ENCODE data around the gene UBE2S. TPM values are rescaled to one million over a fixed set of nuclear protein-coding genes. Genes with fewer than 3 reads are reported as not detected.
A peak's percentile ranks its signal among the peaks of the same experiment; 100 is the strongest.

The UBE2S gene
- total RNA-seq, 6 experiments from 2014 or later, result 181 to 356 (median 309) TPM

DNA sequence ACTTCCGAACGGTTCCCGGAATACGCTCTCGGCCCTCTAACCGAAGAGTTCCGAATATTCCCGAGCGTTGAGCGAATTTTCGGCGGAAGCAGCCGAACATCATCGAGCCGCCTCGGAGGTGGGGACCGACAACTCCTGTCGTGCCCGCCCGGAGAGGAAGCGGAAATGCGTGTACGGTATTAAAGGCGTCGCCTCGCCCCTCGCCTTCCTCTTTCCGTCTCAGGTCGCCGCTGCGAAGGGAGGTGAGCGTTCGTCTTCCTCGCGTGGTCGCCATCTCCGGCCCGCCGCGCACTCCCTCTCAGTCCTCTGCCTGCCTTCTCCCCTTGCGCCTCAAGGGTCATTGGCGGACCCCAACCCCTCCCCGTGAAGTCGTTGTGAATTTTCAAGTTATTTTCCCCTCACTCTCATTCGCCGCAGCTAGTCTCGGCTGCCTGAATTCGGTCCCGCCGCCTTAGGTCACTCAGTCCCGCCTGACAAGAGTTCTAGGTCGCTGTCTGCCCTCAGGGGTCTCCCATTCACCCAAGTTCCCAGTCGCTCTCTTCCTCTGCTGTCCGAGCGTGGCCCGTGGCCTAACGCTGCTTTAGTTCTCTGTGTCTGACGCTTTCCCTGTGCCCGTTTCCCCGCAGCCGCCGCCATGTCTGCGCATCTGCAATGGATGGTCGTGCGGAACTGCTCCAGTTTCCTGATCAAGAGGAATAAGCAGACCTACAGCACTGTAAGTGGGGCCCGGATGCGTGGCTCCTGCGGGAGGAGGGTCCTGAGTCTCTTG, 21.7 kb downstream of the UBE2S start, which contains the start of gene RPL28:
TSS of gene RPL28 (plus strand) at position 209 of the 769 bp plus-strand sequence. CDS start at position 635, 426 bp downstream.
- peak within 1 kb of the TSS; percentile 99 for H3K4me3 Mint-ChIP-seq
- DNase-seq, result peak; percentile 97
- peak within 1 kb of the TSS; percentile 95 for H3K27ac Mint-ChIP-seq
- peaks cover 12% of the 10 kb centered on the region for H3K27me3 Mint-ChIP-seq (ENCODE audit: insufficient read depth)
- peaks cover 38% of the 10 kb centered on the region for H3K4me1 Mint-ChIP-seq (ENCODE audit: low read depth)
- H3K9me3 Mint-ChIP-seq, result peaks cover 7% of the 10 kb centered on the region
- TF ChIP-seq CTCF (IDR thresholded peaks at IDR 0.05), result no peak
- H3K36me3 Mint-ChIP-seq (ENCODE audit: low read depth), result peaks cover 41% of the 10 kb centered on the region

DNA sequence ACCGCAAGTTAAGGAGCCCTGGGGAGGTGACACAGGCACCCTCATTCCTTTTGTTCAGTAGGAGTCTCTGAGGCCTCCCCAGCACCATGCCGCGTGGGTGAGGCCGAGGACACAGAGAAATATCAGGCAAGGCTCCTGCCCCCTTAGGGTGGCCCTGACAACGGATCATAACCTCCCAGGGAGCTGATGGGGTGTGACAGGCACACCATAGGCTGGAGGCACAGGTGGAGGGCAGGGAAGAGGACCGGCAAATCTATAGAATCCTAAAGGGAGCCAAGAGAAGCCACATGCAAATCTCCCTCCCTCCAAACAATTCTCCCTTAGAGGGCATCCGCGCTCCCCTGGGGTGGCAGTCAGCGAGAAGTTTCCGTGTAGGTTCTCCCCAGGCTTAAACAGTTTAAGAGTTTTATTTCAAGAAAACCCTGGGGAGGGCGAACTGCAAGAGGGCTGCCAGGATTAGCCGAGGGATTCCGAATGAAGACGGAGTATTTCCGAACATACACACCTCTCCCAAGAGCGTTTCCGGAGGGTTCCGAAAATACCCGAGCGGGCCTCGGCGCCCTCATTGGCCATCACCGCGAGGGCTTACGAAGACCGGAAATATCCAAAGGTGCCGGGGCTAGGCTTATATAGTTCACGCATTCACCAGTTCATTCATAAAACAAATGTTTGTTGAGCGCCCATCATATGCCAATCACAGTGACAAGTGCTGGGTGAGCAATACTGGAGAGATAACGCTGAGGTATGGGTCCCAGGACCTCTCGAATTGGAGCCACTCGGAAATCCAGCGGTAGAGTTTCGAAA, 22.5 kb downstream of the UBE2S start:
- no peak for TF ChIP-seq CTCF (IDR thresholded peaks at IDR 0.05)
- Mint-ChIP-seq H3K27ac (peak overlapping the region; percentile 95), H3K9me3 (peaks cover 7% of the 10 kb centered on the region), H3K36me3 (ENCODE audit: low read depth) (peaks cover 35% of the 10 kb centered on the region), H3K4me1 (ENCODE audit: low read depth) (peaks cover 32% of the 10 kb centered on the region), H3K27me3 (ENCODE audit: insufficient read depth) (peaks cover 8% of the 10 kb centered on the region), H3K4me3 (peak overlapping the region; percentile 99)
- peak; percentile 93 for DNase-seq

DNA sequence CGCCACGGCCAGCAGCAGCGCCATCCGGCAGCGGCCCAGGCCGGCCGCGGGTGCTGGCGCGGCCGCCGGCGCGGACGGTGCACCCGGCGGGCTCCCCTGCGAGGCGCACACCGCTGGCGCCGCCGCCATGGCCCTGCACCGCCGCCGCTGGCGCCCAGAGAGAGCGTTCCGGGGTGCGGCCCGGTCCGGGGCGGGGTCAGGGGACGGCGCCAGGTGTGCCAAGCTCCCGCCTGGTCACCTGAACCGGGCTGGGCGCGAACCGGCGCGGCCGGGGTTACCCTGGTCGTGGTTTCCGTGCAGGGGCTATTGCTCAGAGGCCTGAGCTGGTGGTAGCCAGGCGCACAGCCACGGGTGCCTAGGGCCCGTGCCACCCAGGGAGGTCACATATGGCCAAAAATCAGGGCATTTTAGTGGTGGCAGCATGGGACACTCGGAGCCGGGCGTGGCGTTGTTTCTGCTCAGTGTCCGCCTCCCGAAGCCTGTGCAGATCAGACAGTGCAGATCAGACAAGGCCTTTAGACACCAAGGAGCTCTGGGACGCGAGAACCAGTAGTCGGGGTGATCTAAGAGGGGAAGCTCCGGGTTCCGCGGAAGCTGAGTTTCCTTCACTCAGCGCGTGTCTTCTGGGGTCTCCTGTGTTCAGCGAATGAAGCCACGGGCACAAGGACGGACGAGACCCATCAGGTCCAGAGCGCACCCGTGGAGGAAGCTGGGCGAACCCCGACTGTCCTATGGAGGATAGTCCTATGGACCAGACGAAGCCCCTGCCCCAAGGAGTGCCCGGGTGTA, 23.3 kb downstream of the UBE2S start, which contains the start of gene TMEM238:
TSS of gene TMEM238 (minus strand) at position 162 of the 789 bp plus-strand sequence. CDS start at position 129, 33 bp downstream.
- H3K4me3 Mint-ChIP-seq, result peak within 1 kb of the TSS; percentile 99
- H3K9me3 Mint-ChIP-seq, result peaks cover 7% of the 10 kb centered on the region
- DNase-seq, result no peak
- TF ChIP-seq CTCF (IDR thresholded peaks at IDR 0.05), result no peak; the same call in 1 of the 2 replicates
- H3K27me3 Mint-ChIP-seq (ENCODE audit: insufficient read depth), result peaks cover 8% of the 10 kb centered on the region
- peak within 1 kb of the TSS; percentile 95 for H3K27ac Mint-ChIP-seq
- peaks cover 25% of the 10 kb centered on the region for H3K4me1 Mint-ChIP-seq (ENCODE audit: low read depth)
- peaks cover 29% of the 10 kb centered on the region for H3K36me3 Mint-ChIP-seq (ENCODE audit: low read depth)

DNA sequence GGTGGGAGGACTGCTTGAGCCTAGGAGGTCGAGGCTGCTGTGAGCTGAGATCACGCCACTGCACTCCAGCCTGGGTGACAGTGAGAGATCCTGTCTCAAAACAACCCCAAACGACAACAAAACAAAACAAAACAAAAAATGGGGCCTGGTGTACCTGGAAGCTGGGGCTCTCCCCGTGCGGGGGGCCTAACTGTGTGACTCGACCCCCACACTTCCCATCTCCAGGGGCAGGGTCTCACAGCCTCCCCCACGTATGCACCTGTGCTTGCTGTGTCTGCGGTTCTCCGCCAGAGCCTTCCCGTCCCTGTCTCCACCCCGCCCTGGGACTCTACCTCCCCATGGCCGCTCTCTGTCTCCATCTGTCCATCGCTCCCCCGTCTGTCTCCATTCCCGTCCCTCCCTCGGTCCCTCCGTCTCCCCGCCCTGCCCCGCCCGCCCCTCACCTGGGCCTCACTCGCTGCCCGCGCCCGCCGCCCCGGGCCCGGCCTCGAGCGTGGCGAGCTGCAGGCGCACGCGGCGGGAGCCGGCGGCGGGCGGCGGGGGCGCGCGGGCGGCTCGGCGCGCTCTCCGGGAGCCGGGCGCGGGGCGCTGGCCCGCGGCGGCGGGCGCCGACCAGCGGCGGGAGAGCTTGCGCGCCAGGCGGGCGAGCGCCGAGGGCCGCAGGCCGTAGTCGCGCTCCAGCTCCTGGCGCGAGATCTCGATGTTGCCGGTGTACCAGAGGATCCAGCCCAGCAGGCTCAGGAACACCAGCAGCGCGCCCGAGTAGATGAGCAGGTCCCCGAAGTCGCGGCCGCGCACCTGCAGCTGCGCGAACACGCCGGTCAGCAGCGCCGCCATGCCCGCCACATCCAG, 24.1 kb downstream of the UBE2S start:
- H3K9me3 Mint-ChIP-seq, result peaks cover 7% of the 10 kb centered on the region
- peaks cover 8% of the 10 kb centered on the region for H3K27me3 Mint-ChIP-seq (ENCODE audit: insufficient read depth)
- H3K27ac Mint-ChIP-seq, result peak overlapping the region; percentile 43; the same call in 1 of the 2 replicates
- DNase-seq, result peak; percentile 60
- peak; percentile 22; the same call in 1 of the 2 replicates for TF ChIP-seq CTCF (IDR thresholded peaks at IDR 0.05)
- H3K4me1 Mint-ChIP-seq (ENCODE audit: low read depth), result peaks cover 21% of the 10 kb centered on the region
- H3K36me3 Mint-ChIP-seq (ENCODE audit: low read depth), result peaks cover 27% of the 10 kb centered on the region
- peak overlapping the region; percentile 74 for H3K4me3 Mint-ChIP-seq
